Gastrocnemius medialis (tissue), 4 donors: ENCODE measurements around the gene CCDC146.
"Not testable (repeated sequence)": the region's sequence is repeated elsewhere in the genome, so short reads cannot be mapped to it uniquely, and the experiment has no call there.

Experiments used
- POLR2A ChIP-seq, 2 donors: fragments of 450-650 bp; IDR thresholded peaks; one replicate each; pipeline ENCODE4 v1.6.1; 2017; ENCODE audit warnings: antibody characterized with exemption in 2 of 2, mild to moderate bottlenecking in 2 of 2, moderate library complexity in 2 of 2
- TF ChIP-seq, protein P1 (sequence below), 5 experiments: fragments of 450-650 bp in 3 of 5; fragments of 200-600 bp in 2 of 5; sonication (generic) in 2 of 5; IDR thresholded peaks in 4 of 5; conservative IDR thresholded peaks in 1 of 5; 1 replicate in 4 of 5; 2 replicates in 1 of 5; pipeline ENCODE4 v1.5.1; 2016 to 2019; ENCODE audit warnings: antibody characterized with exemption in 5 of 5, mild to moderate bottlenecking in 3 of 5, moderate library complexity in 3 of 5

DNA sequence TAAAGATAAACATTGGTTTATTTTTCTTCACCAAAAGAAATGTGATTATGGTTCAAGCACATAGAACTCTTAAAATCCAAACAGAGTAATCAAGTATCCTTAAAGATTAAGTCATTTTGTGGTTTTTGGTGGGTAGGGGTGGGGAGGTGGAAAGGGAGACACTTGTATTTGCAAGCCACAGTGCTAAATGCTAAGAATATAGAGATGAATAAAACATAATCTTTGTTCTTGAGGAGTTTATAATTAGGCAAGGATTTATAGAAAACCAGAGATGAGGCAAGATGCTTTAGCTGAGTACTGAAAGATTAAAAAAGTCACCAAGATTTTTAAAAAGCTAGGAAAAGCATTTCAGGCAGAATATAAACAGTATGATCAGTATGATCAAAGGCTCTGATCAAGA lies 19.7 kb upstream of the CCDC146 start:
- TF ChIP-seq, protein P1, sequence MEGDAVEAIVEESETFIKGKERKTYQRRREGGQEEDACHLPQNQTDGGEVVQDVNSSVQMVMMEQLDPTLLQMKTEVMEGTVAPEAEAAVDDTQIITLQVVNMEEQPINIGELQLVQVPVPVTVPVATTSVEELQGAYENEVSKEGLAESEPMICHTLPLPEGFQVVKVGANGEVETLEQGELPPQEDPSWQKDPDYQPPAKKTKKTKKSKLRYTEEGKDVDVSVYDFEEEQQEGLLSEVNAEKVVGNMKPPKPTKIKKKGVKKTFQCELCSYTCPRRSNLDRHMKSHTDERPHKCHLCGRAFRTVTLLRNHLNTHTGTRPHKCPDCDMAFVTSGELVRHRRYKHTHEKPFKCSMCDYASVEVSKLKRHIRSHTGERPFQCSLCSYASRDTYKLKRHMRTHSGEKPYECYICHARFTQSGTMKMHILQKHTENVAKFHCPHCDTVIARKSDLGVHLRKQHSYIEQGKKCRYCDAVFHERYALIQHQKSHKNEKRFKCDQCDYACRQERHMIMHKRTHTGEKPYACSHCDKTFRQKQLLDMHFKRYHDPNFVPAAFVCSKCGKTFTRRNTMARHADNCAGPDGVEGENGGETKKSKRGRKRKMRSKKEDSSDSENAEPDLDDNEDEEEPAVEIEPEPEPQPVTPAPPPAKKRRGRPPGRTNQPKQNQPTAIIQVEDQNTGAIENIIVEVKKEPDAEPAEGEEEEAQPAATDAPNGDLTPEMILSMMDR (IDR thresholded peaks at IDR 0.05 in 4 of 5, conservative IDR thresholded peaks at IDR 0.05 in 1 of 5), result not testable (repeated sequence)
- not testable (repeated sequence) for TF ChIP-seq POLR2A (IDR thresholded peaks at IDR 0.05)
